Parathyroid adenoma (tissue), 2 donors: ENCODE results near the gene UTY.

ENCODE experiments used
- H2AFZ ChIP-seq: fragments of 300-600 bp; sonication (generic); one replicate; pipeline ENCODE4 v1.7.0; 2017; ENCODE audit warnings: antibody characterized with exemption, mild to moderate bottlenecking
- H3K27ac ChIP-seq: fragments of 300-600 bp; sonication (generic); one replicate; pipeline ENCODE4 v1.7.0; 2017
- H3K27me3 ChIP-seq: fragments of 300-600 bp; sonication (generic); one replicate; pipeline ENCODE4 v1.7.0; 2017; ENCODE audit warnings: low read length; ENCODE audit not compliant: control insufficient read depth, insufficient read depth
- H3K36me3 ChIP-seq: fragments of 300-600 bp; sonication (generic); one replicate; pipeline ENCODE4 v1.7.0; 2017; ENCODE audit warnings: low read length; ENCODE audit not compliant: control insufficient read depth, insufficient read depth
- H3K4me1 ChIP-seq: fragments of 300-600 bp; sonication (generic); one replicate; pipeline ENCODE4 v1.7.0; 2017; ENCODE audit warnings: control low read depth
- H3K4me2 ChIP-seq: fragments of 300-600 bp; sonication (generic); one replicate; pipeline ENCODE4 v1.7.0; 2017; ENCODE audit warnings: low read length
- H3K4me3 ChIP-seq: fragments of 300-600 bp; sonication (generic); one replicate; pipeline ENCODE4 v1.7.0; 2017; ENCODE audit warnings: low read depth, low read length
- H3K79me2 ChIP-seq: fragments of 300-600 bp; sonication (generic); one replicate; pipeline ENCODE4 v1.7.0; 2017; ENCODE audit warnings: control low read depth
- H3K9ac ChIP-seq: fragments of 300-600 bp; sonication (generic); one replicate; pipeline ENCODE4 v1.7.0; 2017; ENCODE audit warnings: mild to moderate bottlenecking
- H3K9me3 ChIP-seq: fragments of 300-600 bp; sonication (generic); one replicate; pipeline ENCODE4 v1.7.0; 2017; ENCODE audit warnings: low read length; ENCODE audit not compliant: control insufficient read depth
- CTCF ChIP-seq: fragments of 300-600 bp; sonication (generic); IDR thresholded peaks from one replicate; pipeline ENCODE4 v1.7.0; 2017; ENCODE audit warnings: antibody characterized with exemption, mild to moderate bottlenecking
- donor health status: primary hyperparathyroidism.

Gene UTY

GRCh38 chrY:13233901-13234300 lies 245.9 kb downstream of the UTY start:
- no peak overlapping the region for H3K4me2 ChIP-seq
- H3K79me2 ChIP-seq = no peaks in the 10 kb centered on the region
- no peaks in the 10 kb centered on the region for H3K27me3 ChIP-seq
- no peak overlapping the region for H3K4me3 ChIP-seq
- TF ChIP-seq CTCF = no peak
- H2AFZ ChIP-seq = no peak overlapping the region
- H3K9ac ChIP-seq = no peak overlapping the region
- no peak overlapping the region for H3K27ac ChIP-seq
- no peaks in the 10 kb centered on the region for H3K4me1 ChIP-seq
- no peaks in the 10 kb centered on the region for H3K36me3 ChIP-seq
- no peaks in the 10 kb centered on the region for H3K9me3 ChIP-seq

- no peak overlapping the region for H2AFZ ChIP-seq
- no peaks in the 10 kb centered on the region for H3K79me2 ChIP-seq
- no peaks in the 10 kb centered on the region for H3K9me3 ChIP-seq
- no peaks in the 10 kb centered on the region for H3K4me1 ChIP-seq
- H3K27ac ChIP-seq = no peak overlapping the region
- no peak overlapping the region for H3K4me2 ChIP-seq
- no peak for TF ChIP-seq CTCF
- no peaks in the 10 kb centered on the region for H3K27me3 ChIP-seq
- H3K4me3 ChIP-seq = no peak overlapping the region
- no peaks in the 10 kb centered on the region for H3K36me3 ChIP-seq
- H3K9ac ChIP-seq = no peak overlapping the region
Measured at GRCh38 chrY:13233118-13233517, 246.7 kb downstream of the UTY start.

DNA sequence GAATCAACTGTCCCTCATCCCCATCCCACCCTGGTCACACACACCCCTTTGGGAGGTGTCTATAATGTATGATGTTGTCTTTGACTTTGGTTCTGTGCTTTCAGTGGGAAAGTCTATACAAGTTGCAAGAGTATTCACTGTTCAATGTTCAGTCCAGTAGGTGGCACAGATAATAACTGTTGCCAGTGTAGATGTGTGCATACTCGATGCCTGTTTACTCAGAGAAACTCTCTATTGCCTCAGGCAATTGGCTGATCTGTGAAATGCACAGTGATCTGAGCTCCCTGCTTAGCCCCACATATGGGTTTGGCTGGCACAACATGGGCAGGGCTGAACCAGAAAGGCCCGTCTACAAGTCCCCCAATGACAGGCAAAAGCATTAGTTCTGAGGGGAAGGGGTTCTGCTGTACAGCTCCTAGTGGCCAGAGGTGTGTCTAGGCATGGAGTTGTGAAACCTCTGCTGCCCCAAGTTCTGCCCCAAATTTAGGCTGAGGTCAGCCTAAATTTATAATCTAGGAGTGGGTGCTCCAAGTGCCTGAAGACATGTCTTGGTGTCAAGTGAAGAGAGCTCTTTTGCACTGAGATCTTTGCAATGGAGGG lies 252.4 kb downstream of the UTY start:
- Histone ChIP-seq H3K9ac (no peak overlapping the region), H3K27ac (no peak overlapping the region), H3K79me2 (no peaks in the 10 kb centered on the region), H3K4me2 (no peak overlapping the region), H3K4me3 (no peak overlapping the region), H3K9me3 (no peaks in the 10 kb centered on the region), H2AFZ (no peak overlapping the region), H3K27me3 (no peaks in the 10 kb centered on the region), H3K4me1 (no peaks in the 10 kb centered on the region), H3K36me3 (no peaks in the 10 kb centered on the region)
- no peak for TF ChIP-seq CTCF

DNA sequence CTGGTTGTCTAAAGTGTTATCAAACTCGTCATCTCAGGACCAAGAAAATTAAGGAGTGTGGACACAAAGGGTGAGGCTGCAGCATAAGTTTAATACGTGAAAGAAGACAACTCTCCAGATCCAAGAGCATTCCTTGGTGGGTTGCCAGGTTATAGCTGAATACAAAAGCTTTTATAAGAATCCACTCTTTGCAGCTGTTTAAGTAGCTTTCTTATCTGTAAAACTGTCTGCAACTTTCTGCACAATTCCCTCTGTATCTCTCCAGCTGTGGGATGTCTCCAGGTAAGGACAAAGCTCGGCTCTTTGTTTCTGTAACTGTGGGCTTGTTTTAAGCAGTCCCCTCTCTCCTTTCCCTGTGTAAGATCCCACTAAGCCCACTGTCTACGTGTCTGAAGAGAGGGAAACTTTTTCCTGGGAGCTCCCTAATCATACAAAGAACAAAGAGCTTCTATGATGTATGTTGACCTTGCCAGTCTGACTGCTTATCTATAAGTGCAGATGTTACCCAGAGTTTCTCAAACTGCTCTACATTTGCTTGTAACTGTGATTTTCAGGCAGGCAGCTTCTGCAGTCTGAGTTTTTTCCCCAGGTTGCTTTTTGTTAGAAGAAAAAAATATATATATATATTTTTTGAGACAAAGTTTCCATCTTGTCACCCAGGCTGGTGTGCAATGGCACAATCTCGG lies 268.7 kb downstream of the UTY start:
- H3K4me2 ChIP-seq = no peak overlapping the region

More for the DNA sequence above, 268.7 kb downstream of the UTY start:
- Histone ChIP-seq H3K4me1 (no peaks in the 10 kb centered on the region), H3K9ac (no peak overlapping the region), H3K27ac (no peak overlapping the region), H2AFZ (no peak overlapping the region), H3K79me2 (no peaks in the 10 kb centered on the region), H3K9me3 (no peaks in the 10 kb centered on the region), H3K4me3 (no peak overlapping the region), H3K36me3 (no peaks in the 10 kb centered on the region), H3K27me3 (no peaks in the 10 kb centered on the region)
- TF ChIP-seq CTCF = no peak
